Left hindlimb (tissue), 1 donor: ENCODE data around the gene CCDC3.
"Not testable (repeated sequence)": the region's sequence is repeated elsewhere in the genome, so short reads cannot be mapped to it uniquely, and the experiment has no call there.

Experiments used
- DNase-seq: peaks from one replicate; pipeline ENCODE4 v3.0.0-alpha.2; 2018

CCDC3 gene

DNA sequence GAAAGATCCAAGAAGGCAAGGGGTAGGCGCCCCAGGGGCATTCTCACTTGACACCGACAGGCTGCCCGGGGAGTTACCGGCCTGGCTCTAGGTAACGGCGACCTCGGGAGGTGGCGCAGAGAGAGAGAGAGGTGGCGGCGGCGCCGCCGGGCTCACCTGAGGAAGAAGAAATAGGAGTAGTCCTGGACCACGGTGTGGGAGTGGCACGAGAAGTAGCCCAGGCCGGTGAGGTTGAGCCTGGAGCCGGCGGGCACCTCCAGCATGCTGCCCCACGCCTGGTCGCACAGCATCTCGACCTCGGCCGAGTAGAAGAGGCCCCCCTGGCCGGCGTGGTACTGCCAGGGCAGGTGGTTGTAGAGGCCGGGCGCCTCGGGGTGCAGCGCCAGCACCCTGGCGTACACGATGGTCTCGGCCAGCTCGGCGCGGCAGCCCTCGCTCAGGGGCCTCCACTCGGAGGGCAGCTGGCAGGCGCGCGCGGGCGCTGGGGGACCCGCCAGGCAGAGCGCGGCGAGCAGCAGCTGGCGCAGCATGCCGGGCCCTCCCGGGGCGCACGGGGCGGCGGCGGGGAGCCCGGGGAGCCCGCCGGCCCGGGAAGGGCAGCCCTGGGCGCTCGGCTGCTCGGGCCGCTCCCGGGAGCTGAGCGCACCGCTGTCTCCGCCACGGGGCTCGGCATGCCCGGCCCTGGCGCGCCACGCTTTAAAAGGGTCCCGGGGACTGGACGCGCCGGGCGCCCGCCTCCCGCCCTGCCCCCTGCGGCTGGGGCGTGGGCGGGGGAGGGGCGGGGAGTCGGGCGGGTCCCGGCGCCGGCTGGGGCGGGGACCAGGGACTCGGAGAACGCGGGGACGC lies at the start of gene CCDC3:
Gene CCDC3 (minus strand): TSS at position 673 of the 846 bp plus-strand sequence. CDS start 143 bp downstream, at position 530.
- peak; percentile 59 for DNase-seq

DNA sequence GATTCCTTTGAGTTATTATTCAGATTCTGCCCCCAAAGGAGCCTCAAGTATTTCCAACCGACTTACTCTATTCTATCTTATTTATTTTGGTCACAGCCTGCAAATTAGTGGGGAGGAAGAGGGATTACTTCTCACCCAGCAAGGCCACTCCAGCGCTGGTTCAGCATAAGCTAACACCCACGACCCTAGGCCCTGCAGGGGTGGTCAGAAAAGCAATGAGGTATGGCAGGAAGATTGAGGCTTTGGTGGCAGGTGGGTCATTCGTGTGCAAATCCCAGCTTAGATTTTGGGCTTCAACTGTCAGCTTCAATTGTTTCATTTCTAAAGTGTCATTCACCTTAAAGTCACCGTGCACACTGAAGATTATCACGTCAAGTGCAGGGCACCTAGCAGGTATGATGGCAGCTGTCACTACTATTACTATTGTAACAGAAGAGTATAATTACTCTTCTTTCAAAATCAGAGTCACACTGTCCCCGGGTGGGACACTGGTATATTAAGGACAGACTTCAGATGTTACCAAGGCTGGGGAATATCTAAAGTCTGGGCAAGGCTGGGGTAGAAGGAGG lies 49.7 kb upstream of the CCDC3 start:
- DNase-seq = no peak

DNA sequence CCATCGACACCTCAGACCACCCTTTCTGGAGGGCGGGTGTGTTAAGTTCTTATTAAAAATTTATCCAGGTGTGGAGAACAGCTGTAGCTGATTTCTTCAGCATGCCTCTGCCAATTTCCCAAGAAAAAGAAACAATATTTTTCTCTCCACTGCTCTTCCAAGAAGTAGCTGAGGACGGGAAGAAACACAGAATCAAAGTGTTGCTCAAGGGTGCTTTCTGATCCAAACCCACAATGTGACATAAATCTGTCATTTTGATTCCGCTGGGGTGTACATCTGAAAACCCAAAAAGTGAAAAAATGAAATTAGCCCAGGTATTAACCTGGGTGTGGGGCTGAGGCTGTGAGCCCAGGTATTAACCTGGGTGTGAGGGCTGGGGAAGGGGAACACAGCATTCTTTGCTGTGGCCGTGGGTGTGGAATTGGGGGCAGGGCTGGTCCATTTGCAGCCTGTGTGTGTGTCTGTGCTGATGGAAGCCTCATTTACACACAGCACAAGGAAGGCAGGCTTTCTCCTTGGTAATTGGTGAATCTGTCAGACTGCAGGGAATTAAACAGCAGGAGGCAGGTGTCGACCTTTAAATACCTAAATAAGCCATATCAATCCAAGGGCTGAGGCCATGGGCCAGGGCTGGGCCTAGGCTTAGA lies 48.4 kb upstream of the CCDC3 start:
- DNase-seq = no peak

GRCh38 chr10:13048762-13049161 lies 47.2 kb upstream of the CCDC3 start:
- no peak for DNase-seq

- DNase-seq = no peak
Measured at GRCh38 chr10:13047529-13048206, 46.2 kb upstream of the CCDC3 start.

GRCh38 chr10:13046851-13047528 lies 45.5 kb upstream of the CCDC3 start:
- no peak for DNase-seq

DNA sequence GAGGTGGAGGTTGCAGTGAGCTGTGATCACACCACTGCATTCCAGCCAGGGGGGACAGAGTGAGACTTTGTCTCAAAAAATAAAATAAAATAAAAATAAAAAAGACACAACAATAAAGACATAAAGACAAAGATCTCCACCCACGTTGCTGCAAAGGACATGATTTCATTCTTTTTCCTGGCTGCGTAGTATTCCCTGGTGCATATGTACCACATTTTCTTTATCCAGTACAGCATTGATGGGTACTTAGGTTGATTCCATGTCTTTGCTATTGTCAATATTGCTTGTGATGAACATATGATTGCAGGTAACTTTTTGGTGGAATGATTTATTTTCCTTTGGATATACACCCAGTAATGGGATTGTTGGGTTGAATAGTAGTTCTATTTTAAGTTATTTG lies 42.0 kb upstream of the CCDC3 start:
- DNase-seq = no peak

- DNase-seq = no peak
Measured at GRCh38 chr10:13039761-13040160, 38.2 kb upstream of the CCDC3 start.

- DNase-seq = no peak
Measured at GRCh38 chr10:13038391-13038790, 36.9 kb upstream of the CCDC3 start.

GRCh38 chr10:13037832-13038231 lies 36.3 kb upstream of the CCDC3 start:
- no peak for DNase-seq

DNA sequence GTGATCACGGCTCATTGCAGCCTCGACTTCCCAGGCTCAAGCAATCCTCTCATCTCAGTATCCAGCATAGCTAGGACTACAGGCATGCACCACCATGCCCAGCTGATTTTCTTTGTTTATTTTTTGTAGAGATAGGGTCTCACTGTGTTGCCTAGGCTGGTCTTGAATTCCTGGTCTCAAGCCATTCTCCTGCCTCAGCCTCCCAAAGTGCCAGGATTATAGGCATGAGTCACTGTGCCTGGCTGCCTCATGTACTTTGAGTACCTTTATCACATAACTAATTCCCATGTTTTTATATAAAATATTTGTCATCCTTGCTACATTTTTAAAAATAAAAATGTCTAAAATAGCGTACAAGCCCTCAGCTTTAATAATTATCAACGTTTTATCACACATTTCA lies 35.3 kb upstream of the CCDC3 start:
- no peak for DNase-seq

DNA sequence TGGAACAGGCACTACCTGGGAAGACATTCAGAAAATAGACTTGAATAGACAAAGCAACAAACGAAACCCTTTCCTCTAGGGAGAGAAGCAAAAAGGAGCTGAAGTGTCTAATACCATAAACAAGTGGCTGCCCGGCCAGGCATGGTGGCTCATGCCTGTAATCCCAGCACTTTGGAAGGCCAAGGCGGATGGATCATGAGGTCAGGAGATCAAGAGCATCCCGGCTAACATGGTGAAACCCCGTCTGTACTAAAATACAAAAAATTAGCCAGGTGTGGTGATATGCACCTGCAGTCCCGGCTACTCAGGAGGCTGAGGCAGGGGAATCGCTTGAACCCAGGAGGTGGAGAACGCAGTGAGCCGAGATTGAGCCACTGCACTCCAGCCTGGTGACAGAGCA lies 34.2 kb upstream of the CCDC3 start:
- DNase-seq = not testable (repeated sequence)

- DNase-seq = no peak
Measured at GRCh38 chr10:13026873-13027272, 25.4 kb upstream of the CCDC3 start.

GRCh38 chr10:13023754-13024153 lies 22.2 kb upstream of the CCDC3 start:
- no peak for DNase-seq

DNA sequence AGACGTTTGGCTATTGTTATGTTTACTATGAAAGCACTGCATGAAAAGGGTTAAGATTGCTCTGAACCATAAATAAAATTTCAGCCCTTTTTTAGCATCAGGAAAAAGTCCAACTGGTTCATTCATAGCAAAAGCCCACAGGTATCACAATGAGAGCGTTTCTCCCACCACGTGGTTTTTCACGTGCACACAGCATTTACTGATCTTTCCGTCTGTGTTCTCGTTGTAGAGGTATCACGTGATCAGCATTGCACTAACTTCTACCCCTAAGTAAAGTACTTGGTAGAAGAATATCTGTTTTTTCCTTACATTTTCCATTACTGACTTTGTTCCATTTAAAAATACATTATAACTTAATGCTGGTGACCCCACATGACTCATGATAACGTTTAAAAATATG lies 17.8 kb upstream of the CCDC3 start:
- no peak for DNase-seq

DNA sequence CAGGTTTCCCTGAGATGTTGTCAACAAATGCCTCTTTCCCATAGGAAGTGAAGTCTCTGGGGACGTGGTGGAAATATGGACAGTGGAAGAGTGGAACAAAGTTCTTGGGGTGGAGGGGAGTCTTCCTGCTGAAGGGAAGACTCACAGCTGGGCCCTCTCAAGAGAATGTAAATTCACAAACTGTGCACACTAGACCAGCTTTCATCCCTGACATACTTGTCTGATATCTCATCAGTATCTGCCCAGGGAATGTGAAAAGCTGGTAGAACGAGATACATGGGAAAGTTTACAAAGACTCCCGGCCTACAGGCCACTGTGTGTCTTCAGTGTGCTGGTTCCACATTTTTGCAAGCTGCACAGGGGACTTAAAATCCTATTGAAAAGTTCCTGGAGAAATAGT lies 16.7 kb upstream of the CCDC3 start:
- no peak for DNase-seq

DNA sequence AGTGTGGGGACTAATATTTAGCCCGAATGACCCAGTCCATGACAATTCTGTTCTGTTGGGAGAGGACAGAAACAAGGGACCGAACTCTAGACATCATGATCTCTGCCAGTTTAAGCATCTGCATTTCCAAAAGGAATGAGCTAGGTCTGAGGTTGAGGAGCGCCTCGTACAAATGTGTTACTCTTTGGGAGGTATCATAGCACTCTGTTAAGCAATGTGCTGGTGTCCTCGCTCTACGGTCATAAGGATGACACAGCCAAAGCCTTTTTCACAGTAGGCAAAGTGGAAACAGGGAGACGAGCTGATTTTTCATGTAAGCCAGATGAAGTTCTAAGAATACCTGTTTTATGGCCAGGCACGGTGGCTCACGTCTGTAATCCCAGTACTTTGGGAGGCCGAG lies 15.4 kb upstream of the CCDC3 start:
- DNase-seq = no peak

DNA sequence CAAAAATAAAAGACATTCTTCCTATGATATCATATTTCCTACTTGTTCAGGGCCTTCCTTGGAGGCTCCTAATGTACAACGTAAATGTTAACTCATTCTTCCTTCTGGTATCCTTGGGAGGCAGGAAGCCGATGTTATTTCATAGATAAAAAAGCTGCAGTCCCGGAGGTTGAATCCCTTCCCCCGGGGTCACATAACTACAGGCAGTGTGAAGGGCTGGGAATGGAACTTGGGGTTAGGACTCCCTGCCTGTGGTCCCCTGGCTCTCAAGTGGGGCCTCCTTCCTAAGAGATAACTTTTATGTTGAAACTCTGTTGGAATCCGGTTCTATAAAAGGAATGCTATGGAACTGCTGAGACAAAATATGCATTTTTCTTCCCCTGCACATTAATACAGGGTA lies 14.9 kb upstream of the CCDC3 start:
- no peak for DNase-seq

GRCh38 chr10:13006037-13006436 lies 4.5 kb upstream of the CCDC3 start:
- DNase-seq = no peak

DNA sequence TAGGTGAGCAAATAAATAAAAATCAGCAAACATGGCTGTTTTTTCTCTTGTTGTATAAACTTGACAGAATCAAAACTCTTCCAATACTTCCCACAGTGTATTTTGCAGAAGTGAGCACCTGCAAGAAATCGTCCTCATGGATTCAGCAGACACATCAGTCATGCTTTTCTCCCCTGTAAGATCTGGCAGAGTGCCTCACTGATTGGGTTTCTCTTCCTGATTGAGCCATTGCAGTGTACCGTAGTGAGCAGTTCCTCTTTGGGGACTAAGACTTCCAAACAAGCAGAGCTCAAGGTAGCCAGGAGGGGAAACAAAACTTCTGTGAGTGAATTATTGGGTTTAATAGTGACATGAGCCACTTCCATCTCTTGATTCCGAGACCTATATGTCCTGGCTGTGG lies 2.2 kb upstream of the CCDC3 start:
- DNase-seq = no peak

GRCh38 chr10:13003004-13003403 lies 1.5 kb upstream of the CCDC3 start:
- DNase-seq = no peak

DNA sequence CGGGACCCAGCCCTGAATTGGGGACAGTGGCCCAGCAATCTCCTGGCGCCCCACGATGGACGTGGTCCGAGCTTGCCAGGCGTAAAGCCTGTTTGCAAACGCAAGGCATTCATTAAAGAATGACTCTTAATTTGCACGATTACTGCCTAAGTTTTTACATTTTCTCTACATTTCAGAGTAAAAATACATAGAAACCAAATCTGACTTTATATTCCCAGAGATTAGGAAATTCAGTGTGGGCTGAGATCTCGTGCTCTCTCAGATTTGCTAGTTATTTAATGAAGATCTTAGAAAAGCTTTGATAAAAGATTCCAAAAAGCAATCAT lies 337 bp upstream of the CCDC3 start:
- no peak for DNase-seq

DNA sequence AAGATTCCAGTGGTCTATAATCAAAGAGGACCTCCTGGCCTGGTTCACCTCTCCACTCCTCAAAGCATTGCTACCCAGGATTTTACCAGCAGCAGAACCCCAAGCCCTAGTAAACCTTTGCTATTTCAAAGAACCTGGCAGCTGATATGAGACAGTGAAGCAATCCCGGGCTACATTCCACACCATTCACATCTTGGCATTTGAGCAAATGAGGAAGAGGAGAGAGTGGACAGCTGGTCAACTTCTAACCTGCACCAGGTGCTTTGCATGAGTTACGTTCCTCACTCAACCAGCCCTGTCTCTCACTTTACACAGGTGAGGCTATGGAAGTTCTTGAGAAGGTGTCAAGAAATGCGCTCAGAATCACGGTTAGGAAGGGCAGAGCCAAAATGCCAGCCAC lies 1.1 kb downstream of the CCDC3 start:
- no peak for DNase-seq
